OCI-M1 (cell line): ENCODE measurements around the gene ST8SIA6.
"Not testable (repeated sequence)": the region's sequence is repeated elsewhere in the genome, so short reads cannot be mapped to it uniquely, and the experiment has no call there.

Experiments used
- DNase-seq: peaks from one replicate; lab custom pipeline; 2025; lab: John Stamatoyannopoulos, UW

The ST8SIA6 gene

DNA sequence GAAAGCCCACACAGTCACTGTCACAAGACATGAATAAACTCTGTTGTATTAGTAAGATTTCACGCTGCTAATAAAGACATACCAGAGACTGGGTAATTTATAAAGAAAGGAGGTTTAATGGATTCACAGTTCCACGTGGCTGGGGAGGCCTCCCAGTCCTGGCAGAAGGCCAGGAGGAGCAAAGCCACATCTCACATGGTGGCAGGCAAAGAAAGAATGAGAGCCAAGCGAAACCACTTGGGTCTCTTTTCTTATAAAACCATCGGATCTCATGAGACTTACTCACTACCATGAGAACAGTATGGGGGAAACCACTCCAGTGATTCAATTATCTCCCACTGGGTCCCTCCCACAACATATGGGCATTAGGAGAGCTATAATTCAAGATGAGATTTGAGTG, 110.2 kb downstream of the ST8SIA6 start:
- no peak for DNase-seq

GRCh38 chr10:17343118-17343517, 111.3 kb downstream of the ST8SIA6 start:
- no peak for DNase-seq

DNA sequence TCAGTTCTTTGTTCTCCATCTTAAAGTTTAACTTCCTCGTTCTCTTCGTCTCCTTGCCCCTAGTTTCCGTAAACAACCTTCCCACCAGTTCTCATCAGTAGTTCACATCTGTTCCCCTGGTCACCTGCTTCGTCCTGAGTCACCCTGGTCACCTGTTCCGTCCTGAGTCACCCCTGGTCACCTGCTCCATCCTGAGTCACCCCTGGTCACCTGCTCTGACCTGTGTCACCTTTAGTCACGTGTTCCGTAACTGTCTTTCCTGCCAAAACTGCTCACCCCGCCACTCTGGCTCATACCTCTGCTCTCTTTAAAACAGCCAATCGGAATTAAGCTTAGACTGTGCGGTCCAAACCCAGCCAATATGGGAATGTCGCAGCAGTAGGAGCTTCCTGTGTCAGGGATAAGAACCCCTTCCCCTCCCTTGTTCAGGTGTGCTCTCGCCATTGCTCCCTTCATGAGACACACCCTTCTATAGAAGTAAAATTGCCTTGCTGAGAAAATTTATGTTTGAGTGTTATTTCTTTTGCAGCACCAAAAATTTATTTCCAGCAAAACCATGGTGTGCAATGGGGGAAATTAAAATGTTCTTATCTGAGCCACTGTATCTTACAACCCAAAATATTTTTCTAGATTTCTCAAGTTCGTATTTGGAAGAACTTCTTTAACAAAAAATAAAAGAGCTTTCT, 114.1 kb downstream of the ST8SIA6 start:
- no peak for DNase-seq

DNA sequence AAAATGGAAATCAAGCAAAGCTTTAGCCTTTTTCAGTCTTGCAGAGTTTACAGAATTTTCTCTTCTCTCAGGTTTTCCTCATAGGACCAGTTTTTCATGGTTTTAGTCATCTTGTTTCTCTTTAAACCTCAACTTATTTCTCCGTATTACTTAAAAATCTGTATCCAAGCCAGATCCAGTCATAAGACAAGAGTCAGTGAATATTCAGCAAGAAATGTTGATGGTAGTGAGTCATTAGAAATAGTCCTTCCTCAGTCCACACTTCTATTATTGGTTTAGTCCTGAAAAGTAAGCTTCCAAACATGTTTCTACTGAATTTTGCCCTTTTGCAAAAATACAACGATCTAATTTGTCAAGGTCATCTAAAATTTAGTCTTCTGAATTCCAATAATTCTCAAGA, 119.3 kb downstream of the ST8SIA6 start:
- DNase-seq, result no peak

- no peak for DNase-seq
These were observed 123.9 kb downstream of the ST8SIA6 start for GRCh38 chr10:17330501-17330900.

DNA sequence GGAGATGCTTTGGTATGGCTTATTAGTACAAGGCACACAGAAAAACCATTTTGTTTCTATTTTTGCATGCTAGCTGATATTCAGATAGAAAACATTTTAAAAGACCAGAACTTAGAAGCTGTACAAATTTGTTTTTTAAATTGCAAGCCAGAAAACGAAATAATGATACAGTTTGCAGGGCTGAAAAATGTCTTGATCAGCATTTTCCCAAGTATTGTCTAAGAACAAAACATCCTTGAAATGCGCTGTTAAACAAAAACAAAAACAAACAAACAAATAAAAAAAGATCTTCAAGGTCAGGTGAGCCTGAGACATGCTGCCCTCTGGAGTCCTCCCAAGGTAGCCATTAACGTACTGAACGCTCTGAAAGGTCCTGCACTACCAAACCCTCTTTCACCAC, 128.0 kb downstream of the ST8SIA6 start:
- no peak for DNase-seq

- not testable (repeated sequence) for DNase-seq
These were observed 132.4 kb downstream of the ST8SIA6 start for GRCh38 chr10:17321957-17322356.

DNA sequence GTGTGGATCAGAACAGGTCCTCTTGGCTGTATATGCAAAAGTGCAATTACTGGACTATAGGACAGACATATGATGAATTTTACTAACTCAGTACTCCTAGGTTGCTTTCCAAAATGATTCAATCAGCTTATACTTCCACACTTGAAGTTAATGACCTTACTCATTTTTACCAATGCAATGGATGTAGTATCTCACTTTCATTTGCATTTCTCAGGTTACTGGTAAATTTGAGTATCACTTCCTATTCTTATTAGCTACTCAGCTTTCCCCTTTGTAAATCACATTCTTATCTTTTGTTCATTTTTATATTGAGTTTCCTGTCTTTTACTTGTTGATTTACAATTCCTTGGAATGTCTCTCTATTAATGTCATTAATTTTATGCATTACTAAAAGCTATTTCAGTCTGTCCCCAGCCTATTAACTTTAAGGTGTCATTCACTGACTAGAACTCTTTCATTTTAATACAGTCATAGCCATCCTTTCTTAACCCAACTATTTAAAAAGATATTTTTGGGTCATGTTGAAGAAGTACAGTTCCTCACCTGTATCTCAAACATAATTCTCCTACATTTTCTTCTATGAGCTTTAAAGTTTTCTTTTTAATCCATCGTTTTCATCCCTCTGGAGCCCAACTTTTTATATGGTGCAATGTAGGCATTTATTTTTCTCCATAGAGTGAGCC, 137.8 kb downstream of the ST8SIA6 start:
- DNase-seq, result no peak

DNA sequence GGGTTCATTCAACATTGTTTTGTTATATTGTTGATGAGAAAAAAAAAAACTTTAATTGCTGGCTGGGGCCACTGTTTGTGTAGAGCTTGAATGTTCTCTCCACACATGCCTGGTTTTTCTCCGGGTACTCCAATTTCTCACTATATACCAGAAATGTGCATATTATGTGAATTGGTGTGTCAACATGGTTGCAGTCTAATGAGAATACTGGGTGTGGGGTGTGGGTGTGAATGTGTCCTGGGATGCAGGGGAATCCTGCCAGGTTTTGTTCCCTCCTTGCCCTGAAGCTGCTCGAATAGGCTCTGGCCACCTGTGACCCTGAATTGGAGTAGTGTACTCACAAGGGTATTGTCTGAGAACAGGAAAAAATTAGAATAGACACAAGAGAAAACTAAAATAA, 145.0 kb downstream of the ST8SIA6 start:
- DNase-seq, result no peak

GRCh38 chr10:17307123-17307522, 147.3 kb downstream of the ST8SIA6 start:
- no peak for DNase-seq

DNA sequence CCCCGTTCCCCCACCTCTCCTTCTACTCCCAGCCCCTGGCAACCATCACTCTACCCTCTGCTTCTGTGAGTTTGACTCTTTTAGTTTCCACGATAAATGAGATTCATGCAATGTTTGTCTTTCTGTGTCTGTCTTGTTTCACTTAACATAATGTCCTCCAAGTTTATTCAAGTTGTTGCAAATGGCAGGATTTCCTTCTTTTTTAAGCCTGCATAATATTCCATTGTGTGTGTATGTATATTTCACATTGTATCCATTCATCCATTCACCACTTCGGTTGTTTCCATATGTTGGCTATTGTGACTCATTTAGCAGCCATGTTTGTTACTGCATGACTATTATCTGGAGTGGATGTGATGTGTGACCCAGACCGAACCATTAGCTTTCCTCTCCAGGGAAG, 162.0 kb downstream of the ST8SIA6 start:
- no peak for DNase-seq

DNA sequence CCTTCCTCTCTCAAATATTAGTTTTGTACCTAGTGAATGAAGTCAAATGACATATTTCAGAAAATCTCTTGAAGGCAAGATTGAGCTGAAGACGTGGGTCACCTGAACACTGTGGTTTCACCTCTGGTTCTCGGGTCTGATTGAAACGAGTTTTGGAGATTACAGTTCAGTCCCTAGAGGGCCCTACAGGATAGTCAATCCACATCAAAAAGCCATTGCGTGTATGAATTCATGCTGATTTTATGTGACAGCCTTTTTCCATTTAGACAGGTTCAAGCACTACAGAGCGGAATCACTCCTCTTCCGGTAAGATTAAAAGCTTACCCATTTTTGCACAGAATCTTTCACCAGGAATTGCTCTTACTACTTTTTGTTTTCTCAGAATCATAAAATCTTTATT, 164.2 kb downstream of the ST8SIA6 start:
- peak; percentile 82 for DNase-seq

DNA sequence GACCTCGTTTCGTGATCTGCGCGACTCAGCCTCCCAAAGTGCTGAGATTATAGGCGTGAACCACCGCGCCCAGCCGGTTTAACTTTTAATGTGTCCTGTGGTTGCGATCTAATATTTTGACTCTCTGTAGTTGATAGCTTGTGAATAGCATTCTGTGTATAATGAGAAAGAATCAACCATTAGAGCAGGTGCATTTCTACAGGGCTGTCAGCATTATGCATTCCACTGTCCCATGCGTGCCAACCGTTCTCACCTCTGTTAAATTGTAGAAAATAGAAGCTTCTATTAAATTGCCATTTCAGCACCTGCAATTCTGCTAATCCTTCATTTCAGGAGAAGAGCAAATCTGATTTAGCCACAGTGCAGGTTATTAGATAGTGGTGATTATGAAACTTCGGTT, 164.6 kb downstream of the ST8SIA6 start:
- no peak for DNase-seq

- no peak for DNase-seq
These were observed 167.5 kb downstream of the ST8SIA6 start for GRCh38 chr10:17286562-17287550.

DNA sequence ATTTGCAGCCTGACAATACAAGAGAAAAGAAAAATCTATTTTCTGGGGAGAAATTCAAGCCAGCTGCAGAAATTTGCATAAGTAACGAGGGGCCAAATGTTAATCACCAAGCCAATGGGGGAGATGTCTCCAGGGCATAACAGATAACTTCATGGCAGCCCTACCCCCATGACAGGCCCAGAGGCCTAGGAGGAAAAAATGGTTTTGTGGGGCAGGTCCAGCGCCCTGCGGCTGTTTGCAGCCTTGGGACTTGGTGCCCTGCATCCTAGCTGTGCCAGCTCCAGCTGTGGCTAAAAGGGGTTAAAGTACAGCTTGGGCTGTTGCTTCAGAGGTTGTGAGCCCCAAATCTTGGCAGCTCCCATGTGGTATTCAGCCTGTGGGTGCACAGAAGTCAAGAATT, 172.1 kb downstream of the ST8SIA6 start:
- no peak for DNase-seq

GRCh38 chr10:17278607-17279240, 175.7 kb downstream of the ST8SIA6 start:
- no peak for DNase-seq

- no peak for DNase-seq
These were observed 177.5 kb downstream of the ST8SIA6 start for GRCh38 chr10:17276756-17277424.

DNA sequence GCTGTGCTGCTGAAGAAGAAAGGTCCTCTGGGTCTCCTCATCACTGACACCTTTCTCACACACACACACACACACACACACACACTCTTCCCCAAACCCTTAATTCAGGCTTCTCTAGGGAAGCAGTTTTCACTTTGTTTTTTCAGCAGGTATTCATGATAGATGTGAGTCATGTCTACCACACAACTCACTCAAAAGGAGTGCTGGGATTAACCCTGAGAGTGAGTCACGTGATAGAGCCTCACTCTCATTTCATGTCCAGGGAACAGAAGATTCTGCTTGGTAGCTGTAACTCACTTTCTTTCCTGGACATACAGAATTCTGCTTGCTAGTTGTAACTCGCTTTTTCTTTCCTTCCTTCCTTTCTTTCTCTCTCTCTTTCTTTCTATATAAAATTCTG, 181.0 kb downstream of the ST8SIA6 start:
- DNase-seq, result peak; percentile 19

DNA sequence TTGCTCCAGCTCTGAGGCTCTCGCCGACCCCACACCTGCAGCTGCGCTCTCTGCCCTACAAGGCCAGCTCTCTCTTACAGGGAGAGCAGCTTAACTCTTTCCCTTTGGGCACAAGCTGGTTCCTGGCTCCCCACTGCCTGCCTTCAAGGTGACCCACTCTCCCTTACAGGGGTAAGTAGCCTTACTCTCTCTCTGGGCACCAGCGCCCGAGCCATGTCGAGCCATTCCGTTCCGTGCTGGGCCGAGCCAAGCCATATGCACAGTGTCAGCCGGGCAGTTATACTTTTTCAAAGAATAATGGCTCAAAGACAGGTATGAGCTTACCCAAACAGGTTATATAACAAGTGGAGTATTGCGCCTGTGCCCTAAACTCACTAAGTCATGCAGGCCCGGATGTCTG, 181.7 kb downstream of the ST8SIA6 start:
- DNase-seq, result no peak
